Endothelial cell of hepatic sinusoid (primary cell): ENCODE data around the gene TMEM253.

Experiments used
- in situ Hi-C: cut with HindIII; loops from 2 replicates; pipeline ENCODE4 v1.10.0; 2017; ENCODE audit warnings: low sequenced_read_pairs

The TMEM253 gene

GRCh38 chr14:21089877-21090193 lies 11.0 kb upstream of the TMEM253 start:
- in situ Hi-C loops, result no loop called here

GRCh38 chr14:21090194-21090939 lies 10.5 kb upstream of the TMEM253 start:
- in situ Hi-C loops, result no loop called here

GRCh38 chr14:21090940-21091663 lies 9.8 kb upstream of the TMEM253 start:
- in situ Hi-C loops, result no loop called here

GRCh38 chr14:21091821-21092272 lies 9.0 kb upstream of the TMEM253 start:
- in situ Hi-C loops, result no loop called here

GRCh38 chr14:21092273-21093011 lies 8.4 kb upstream of the TMEM253 start:
- in situ Hi-C loops, result no loop called here

GRCh38 chr14:21093018-21093417 lies 7.8 kb upstream of the TMEM253 start:
- in situ Hi-C loops, result no loop called here

GRCh38 chr14:21093769-21094681 lies 6.8 kb upstream of the TMEM253 start:
- in situ Hi-C loops, result no loop called here

GRCh38 chr14:21095430-21096205 lies 5.2 kb upstream of the TMEM253 start:
- in situ Hi-C loops, result no loop called here

- in situ Hi-C loops, result no loop called here
These were observed 4.4 kb upstream of the TMEM253 start for GRCh38 chr14:21096438-21096837.

GRCh38 chr14:21096978-21097635 lies 3.8 kb upstream of the TMEM253 start:
- in situ Hi-C loops, result no loop called here

- in situ Hi-C loops, result no loop called here
These were observed 3.2 kb upstream of the TMEM253 start for GRCh38 chr14:21097636-21098075.

GRCh38 chr14:21098076-21098891 lies 2.6 kb upstream of the TMEM253 start, which contains the start of gene ZNF219:
Gene ZNF219 (minus strand): TSS chr14:21098655. CDS start chr14:21093591, 5,064 bp downstream.
- in situ Hi-C loops, result no loop called here

GRCh38 chr14:21098892-21099595 lies 1.8 kb upstream of the TMEM253 start:
- in situ Hi-C loops, result no loop called here

- in situ Hi-C loops, result no loop called here
These were observed 1.3 kb upstream of the TMEM253 start for GRCh38 chr14:21099596-21099985.

- in situ Hi-C loops, result no loop called here
These were observed 1.0 kb downstream of the TMEM253 start for GRCh38 chr14:21101802-21102413.

- in situ Hi-C loops, result no loop called here
These were observed 1.9 kb downstream of the TMEM253 start for GRCh38 chr14:21102521-21103410.

GRCh38 chr14:21103411-21103709 lies 2.5 kb downstream of the TMEM253 start:
- in situ Hi-C loops, result no loop called here
